HL-60/S4 treated with phorbol 12-myristate 13-acetate at 8.2 ng/mL for 4 days and 3 days (cell line): ENCODE results near the gene SPAG16.

Experiments used
- in situ Hi-C: fragments of 300-500 bp; cut with MboI; formaldehyde crosslinking; loops from 2 replicates; pipeline ENCODE4 v1.15.0; 2022; ENCODE audit warnings: low sequenced_read_pairs

Gene SPAG16

DNA sequence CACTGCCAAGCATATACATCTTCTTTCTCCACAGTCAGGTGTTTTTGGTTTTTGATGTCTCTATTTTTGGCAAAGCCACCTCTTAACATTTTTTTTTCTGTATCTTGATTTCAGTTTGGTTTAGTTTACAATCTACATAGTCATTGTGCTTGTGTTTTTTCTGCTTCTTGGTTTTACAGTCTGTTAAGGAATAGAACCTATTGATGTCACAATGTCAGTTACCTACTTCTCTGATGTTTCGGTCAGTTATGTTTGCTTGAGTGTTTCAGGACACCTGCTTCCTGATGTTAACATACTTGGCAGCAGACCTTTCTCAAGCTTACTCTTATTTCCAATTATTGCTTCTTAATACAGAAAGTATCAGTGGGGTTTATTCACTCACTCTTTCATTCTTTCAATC lies 253.3 kb downstream of the SPAG16 start:
- in situ Hi-C loops, result no loop called here

DNA sequence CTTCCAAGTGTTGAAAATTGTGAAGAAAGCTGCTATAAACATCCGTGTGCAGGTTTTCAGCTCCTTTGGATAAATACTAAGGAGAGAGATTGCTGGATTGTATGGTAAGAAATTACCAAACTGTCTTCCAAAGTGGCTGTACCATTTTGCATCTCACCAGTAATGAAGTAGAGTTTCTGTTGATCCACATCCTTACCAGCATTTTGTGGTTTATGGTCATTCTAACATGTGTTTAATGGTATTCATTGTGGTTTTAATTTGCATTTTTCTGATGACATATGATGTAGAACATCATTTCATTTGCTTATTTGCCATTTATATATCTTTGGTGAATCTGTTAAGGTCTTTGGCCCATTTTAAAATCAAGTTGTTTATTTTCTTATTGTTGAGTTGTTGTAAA lies 260.7 kb downstream of the SPAG16 start:
- in situ Hi-C loops, result no loop called here

DNA sequence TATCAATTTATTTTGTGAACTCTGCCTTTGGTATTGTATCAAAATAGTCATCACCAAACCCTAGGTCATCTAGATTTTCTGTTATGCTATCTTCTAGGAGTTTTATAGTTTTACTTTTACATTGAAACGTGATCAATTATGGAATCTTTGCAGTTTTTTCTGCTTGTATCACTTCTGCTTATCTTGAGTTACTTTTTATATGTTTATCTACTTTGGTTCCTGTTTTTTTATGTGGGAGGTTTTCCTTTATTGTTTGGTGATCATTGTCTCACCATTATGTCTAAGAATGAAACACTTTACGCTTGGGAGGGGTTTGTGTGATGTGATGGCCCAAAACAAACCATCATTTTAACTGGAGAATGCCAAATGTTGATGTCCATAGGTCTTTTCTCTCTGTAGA lies 261.2 kb downstream of the SPAG16 start:
- in situ Hi-C loops, result no loop called here

DNA sequence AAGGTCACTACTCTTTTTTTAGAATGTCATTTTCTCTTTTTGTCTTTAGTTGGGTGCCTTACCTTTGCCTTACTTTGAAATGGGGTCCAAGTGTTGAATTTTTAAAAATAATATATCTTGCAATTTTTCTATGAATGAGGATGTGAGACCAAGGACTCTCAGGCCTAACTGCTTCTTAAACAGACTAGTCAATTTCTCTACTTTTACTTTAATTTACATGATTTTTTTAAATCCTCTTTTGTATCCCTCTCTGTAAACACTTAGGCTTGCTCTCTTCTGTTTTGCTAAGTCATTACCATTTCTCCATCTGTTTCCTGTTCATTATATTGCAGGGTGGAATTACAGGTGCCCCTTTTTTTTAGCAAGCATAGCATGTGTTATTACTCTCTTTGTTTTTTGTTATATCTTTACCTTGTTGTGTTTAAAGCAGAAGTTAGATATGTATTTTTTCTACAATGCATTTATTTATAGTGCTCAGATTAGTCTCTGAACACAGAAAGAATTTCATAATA lies 261.8 kb downstream of the SPAG16 start:
- in situ Hi-C loops, result no loop called here

DNA sequence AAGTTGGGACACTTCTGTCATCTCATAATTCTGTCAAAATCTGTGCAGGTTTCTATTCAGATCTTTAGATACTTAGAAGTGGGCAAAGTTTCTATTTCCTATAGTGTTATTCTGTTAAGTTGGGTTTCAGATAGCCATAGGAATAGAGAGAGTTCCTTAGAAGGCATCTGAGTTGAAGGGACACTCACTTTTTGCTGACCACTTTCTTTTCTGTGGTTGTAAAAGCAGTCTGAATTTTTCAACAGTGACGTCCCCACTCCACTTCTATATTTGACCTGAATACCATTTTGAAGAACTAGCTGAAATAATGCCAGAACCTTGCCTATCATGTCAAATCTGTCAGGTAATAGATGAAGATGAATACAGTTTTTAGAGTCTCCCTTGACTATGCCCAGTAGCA lies 267.3 kb downstream of the SPAG16 start:
- in situ Hi-C loops, result no loop called here

DNA sequence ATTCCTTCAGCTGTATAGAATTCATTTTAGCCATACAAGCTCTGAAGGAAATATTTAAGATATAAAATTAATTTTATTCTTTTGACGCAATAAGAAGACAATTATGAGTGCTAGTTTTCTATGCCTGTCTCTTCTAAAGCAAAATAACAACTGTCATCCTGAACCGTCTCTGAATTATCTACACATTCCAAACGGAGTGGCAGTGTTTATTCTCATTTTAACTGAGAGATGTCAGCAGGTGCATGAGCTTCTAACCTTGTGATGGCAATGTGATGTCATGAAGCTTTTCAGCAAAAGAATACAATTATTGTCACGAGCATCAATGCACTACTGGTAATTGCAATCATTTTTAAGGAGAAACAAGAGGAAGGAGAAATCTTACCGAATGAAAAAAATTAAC lies 274.8 kb downstream of the SPAG16 start:
- in situ Hi-C loops, result no loop called here

DNA sequence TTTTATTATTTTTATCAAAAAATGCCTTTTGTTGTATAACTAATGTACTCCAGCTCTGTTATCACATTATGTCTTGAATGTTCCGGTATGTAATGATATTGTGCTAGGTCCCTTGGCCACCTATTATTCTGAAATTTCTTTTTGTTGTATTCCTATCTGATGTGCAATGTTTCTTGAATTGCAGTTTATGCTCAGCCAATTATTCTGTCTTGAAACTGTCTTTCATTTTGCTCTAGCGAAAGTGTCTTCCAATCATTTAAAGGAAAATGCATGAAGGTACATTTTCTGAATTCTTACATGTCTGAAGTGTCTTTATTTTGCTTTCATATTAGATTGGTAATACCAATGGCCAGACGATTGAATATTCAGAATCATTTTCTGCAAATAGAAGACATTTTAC lies 277.5 kb downstream of the SPAG16 start:
- in situ Hi-C loops, result no loop called here

DNA sequence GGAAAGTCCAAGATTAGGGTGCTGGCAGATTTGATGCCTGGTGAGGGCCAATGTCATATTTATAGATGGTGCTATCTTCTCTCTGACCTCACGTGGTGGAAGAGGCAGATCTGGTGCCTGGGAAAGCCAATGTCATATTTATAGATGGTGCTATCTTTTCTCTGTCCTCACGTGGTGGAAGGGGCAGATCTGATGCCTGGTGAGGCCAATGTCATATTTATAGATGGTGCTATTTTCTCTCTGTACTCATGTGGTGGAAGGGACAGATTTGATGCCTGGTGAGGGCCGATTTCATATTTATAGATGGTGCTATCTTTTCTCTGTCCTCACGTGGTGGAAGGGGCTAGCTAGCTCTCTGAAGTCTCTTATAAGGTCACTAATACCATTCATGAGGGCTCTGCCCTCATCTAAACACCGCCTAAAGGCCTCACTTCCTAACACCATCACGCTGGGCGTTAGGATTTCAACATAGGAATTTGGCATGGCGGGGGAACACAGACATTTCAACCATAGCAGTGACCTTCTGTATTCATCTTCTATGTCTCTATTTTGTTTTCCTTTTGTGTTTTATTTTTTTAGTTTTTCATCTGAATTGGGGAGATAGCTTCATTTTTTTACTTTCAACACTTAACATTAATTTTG lies 278.4 kb downstream of the SPAG16 start:
- in situ Hi-C loops, result no loop called here

DNA sequence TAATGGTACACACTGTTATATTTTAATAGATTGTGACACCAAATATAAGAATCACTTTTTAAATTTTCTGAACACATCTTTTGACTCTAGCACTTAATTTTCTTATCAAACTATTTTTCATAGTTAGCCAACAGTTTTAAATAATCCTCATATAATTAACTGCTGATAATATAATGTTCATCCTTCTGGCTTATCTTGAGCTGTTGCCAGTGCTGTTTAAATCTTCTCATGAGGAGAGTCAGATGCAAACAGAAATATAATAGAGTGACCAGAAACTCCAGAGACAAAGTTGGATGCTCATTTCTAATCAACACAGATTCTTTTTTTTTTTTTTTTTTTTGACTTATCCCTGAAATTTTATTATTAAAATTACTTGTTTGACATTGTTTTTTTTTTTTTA lies 282.6 kb downstream of the SPAG16 start:
- in situ Hi-C loops, result no loop called here

DNA sequence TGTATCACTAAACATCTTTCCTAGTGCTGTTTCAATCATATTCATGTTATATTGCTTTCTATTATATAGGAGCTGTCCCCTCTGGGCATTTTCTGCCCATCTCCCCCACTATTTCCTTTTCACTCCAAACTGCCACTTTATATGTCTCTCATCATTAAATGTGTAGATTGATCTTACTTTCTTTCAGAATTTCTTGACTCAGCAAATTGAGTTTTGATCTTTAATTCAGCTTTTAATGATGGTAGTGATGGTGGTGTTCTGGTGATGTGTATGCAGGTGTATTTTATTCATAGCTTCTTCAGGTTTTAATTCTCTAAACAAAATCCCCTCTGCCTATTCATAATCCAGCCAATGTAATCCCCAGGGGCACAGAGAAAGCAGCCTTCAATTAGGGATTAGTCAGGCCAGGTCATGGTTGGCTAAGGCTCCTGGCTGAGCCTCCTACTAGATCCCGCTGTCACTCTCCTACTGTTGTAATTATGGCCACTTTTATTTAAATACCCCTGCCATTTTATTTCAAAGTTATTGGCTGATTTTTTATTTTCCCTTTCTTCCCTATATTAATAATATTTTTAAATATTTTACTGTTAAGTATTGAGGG lies 325.4 kb downstream of the SPAG16 start:
- in situ Hi-C loops, result no loop called here

DNA sequence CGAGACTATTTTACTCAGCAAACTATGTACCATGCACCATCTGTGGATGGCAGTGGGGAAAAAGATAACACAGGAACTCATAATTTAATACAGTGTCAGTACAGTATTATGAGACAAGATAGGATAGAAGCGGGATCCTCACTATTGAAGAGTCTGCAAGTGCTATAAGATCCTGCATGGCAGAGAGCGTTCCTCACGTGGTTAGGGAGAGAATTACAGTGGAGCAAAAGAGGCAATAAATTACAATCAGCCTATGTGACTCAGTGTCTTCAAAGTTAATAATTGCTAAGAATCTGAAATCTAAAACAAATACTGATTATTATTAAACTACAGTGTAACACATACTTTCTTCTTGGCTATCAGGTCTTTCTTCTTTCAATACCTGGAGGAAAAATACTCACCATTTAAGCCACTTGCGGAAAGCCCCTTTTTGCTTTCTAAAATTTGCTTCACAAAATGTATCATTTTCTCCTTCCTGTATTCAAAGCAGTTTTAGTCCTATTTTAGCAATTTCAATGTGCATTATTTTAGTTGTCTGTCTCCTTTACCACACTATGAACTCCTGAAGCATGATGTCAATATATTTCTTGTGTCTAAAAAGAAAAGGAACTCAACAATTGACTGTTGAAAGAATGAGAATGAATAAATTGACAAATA lies 342.9 kb downstream of the SPAG16 start:
- in situ Hi-C loops, result no loop called here

DNA sequence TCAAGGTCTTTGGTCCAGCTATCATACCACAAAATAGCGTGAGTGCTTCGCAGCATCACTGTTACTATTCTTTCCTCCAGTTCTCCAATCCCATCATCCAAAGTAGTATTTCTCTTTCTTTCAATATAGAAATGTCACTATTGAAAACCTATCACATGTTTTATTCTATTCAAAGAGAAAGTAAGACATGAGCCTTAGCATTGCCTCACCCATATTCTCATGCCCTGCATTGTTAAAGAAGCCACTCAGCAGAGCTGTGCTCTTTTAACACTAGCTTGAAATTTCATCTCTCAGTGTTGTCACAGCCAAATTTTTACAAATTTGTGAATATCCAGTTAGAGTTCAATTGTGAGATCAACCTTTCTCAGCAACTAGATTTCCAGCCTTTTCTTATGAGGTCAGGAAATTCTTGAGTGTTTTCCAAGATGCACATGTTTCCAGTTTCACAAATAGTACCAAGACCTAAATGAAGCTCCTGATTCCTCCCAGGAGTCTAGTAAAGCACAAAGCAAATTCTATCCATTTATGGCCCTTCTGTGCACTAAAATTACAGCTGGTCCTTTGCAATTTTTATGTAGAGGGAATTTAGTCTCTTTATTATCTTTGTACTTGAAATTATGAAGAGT lies 343.7 kb downstream of the SPAG16 start:
- in situ Hi-C loops, result no loop called here

DNA sequence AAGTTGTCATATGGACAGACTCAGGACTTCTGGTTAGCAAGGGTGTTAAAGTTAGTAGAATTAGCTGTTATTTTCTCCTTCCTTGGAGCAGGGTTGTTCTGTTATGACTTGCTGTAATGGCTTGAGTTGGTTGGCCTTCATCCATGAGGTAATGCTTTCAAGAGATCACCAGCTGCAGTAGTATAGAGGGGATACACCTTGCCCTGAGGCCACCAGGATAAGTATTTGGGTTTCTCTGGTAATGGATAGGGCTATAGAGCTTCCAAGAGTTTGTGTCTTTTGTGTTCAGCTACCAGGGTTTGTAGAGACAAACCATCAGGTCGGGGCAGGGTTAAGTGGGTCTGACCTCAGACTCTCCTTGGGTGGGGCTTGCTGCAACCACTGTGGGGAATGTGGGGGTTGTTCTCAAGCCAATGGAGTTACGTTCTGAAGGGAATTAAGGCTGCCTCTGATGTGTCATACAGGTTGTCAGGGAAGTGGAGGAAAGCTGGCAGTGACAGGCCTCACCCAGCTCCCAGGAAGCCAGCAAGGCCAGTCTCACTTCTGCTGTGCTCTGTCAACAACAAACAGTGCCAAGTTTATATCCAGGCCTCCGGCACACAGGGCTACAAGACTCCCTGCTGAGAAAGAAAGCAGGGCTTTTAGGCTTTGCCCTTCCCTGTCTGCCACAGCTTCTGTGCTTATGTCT lies 356.6 kb downstream of the SPAG16 start:
- in situ Hi-C loops, result no loop called here

DNA sequence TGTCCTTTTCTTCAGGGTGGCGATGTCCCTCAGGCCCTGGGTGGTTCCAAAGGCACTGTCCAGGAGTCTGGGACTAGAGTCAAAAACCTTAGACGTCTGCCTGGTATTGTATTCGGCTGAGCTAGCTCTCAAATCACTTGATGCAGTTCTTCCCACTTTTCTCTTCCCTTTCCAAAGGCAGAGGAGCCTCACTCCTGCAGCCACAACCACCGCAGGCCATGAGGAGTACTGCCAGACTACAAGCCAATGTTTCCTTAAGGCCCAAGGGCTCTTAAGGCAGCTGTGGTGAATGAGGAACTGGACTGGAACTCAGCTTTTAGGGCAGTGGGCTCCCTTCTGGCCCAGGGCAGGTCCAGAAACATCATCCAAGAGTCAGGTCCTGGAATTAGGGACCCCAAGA lies 360.7 kb downstream of the SPAG16 start:
- in situ Hi-C loops, result no loop called here

DNA sequence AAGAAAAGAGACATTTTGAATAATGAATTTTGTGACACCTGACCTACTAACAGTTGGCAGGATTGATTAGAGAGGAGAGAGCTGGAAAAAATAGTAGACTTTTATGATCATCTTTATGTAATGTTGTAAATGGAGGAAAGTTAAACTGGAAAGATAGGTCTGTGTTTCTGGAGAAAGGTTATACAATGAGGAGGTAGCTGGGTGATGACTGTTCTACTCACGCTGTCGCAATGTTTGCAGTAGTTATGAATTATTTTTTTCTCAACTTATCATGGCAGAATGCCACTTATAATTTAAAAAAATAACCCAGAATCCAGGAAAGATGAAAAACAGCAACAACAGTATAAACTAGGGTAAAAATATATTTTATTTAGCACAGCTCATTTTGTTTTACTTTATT lies 364.9 kb downstream of the SPAG16 start:
- in situ Hi-C loops, result no loop called here

DNA sequence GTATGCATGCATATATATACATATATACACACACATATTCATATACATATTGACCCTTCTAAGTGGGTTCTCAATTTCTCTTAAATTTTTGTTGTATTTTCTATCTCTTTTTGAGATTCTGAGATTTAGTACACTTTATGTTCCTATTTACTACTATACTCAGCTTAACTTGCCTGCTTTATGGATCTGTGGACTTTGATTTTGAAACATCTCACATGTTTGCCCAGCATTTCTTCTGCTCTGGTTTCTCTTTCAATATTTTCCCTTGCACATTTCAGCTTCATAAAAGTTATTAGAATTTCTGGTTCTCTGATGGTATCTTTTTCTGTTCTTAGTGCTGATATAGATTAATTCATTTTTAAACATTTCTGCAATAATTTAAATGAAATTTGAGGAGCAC lies 380.6 kb downstream of the SPAG16 start:
- in situ Hi-C loops, result no loop called here

DNA sequence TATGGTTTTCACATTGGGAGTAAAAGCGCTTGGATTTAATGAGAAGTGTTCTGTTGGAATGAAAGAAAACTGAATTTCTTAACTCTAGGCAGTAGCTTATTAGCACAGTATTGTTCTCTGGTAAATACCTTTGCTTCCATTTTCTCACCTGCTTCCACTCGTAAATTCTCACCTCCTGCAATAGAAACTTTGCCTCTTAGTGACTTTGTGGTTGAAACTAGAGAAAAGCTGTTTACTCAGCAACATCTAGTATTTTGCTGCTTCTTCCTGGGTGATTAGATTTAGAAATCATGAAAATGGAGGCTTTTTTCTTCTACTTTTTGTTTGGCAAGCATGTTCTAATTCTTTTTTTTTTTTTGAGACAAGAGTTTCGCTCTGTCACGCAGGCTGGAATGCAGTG lies 385.4 kb downstream of the SPAG16 start:
- in situ Hi-C loops, result no loop called here

DNA sequence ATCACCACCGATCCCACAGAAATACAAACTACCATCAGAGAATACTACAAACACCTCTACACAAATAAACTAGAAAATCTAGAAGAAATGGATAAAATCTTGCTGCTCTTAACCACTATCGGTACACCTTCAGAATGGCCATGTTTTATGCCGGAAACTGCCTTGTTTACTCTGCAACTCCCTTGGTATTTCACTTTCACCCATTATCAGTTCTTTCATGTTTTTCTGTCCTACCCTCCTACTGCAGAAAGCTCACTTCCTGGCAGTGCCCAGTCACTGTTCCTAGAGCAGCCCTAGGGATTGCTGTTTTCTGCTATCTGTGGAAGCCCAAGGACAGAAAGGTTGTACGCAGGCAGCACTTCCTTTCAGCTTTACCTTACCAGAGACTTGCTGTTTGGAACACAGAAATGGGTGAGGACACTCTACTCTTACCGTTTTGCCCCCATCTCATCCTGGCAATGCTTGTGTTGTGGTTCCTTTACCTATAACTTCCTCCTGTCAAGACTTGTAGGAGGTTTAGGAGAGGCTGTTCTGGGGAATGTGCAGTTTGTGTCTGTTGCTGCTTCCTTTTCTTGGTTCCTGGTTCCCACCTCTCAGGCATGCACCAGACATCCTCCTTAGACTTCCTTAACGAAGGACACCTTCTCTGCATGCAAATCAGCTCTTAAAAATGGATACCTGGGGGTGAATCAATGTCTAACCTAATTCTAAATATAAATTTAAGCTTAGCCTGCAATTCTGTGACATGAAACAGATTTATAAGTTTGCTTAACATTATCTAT lies 394.4 kb downstream of the SPAG16 start:
- in situ Hi-C loops, result no loop called here

DNA sequence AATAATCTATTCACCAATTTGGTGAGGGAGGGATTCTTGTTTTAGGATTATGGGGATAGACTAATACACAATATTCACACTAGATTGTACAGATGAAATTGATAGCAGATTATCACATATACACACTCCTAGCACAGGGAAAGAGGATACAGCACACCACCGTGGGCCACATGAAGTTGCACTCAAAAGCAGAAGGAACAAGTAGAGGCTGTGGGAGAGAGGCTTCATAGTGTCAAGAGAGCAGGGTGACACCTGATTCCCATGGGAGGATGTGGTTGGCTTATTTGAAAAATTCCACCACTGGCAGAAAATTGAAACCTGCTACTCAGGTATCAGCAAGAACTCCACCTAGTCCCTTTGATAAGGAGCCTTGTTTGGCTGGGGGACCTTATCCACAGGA lies 395.6 kb downstream of the SPAG16 start:
- in situ Hi-C loops, result no loop called here

DNA sequence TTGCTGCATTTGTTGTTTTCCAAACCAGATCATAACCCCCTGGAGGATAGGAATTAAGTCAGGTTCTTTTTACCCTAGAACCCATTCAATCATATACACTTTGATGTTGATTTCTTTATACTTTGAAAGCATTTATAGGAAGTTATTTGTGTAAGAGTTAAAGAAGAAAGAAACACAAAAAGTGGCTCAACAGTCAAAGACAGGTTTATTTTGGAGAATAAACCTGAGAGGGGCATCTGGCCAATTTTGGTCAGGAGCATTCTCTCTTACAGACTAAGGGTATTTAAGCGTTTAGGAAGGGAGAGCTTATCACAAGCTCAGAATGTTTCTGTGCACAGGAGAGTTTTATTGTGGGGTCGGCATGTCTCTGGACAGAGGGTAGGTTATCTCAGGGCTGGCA lies 398.0 kb downstream of the SPAG16 start:
- in situ Hi-C loops, result no loop called here

DNA sequence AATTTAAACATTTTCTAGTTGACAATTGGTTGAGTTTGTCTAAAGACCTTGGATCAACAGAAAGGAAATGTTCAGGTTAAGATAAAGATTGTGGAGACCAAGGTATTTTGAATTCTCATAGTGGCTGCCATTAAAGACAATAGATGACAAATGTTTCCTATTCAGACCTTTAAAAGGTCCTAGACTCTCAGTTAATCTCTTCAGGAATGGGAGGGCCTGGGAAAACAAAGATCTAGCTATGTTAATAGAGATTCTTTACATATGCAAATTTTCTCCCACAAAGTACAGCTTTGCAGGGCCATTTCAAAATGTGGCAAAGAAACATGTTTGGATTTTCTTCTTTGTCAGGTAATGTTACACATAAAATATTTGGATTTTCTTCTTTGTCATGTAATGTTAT lies 403.9 kb downstream of the SPAG16 start:
- in situ Hi-C loops, result no loop called here
